ENCODE measurements around the gene VAV2. TPM values are rescaled to one million over a fixed set of nuclear protein-coding genes. Genes with fewer than 3 reads are reported as not detected.

The VAV2 gene
- polyA plus RNA-seq, 1 of the 3 experiments (the other 2 are of a cell fraction) = 14.9 TPM

DNA sequence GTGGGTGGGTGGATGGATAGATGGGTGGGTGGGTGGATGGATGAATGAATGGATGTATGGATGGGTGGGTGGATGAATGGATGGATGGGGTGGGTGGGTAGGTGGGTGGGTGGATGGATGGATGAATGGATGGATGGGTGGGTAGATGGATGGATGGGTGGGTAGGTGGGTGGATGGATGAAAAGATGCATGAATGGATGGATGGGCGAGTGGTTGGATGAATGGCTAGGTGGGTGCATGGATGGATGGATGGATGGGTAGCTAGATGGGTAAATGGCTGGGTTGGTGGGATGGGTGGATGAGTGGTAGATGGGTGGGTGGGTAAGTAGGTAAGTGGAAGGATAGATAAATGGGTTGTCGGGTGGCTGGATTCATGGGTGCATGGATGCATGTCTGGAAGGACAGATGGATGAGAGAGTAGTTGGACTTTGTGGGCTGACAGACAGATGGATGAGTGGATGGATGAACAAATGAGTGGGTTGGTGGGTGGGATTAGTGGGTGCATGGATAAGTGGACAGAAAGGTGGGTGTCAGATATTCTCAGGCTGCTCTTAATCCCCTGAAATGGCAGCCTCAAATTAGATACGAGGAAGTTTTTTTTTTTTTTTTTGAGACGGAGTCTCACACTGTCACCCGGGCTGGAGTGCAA lies 153.1 kb downstream of the VAV2 start:
- Histone ChIP-seq H3K79me2 (ENCODE audit: insufficient read depth) (peaks cover 55% of the 10 kb centered on the region; the same call in 1 of the 2 replicates), H3F3A (replicated peaks; ENCODE audit: insufficient read depth) (no peaks in the 10 kb centered on the region), H3K4me2 (no peak overlapping the region), H3K9me2 (no peaks in the 10 kb centered on the region), H4K20me1 (ENCODE audit: insufficient read depth) (0 out of 2 replicates have a peak, but pooled peaks cover 23% of the 10 kb centered on the region), H3K27me3 (ENCODE audit: insufficient read depth) (no peaks in the 10 kb centered on the region), H3K9me3 (no peaks in the 10 kb centered on the region), H3K27ac (ENCODE audit: low read depth in 2 of 2, low read length in 1 of 2) (no peak overlapping the region), H3K36me3 (replicated peaks in 1 of 2; ENCODE audit: control insufficient read depth in 1 of 2, insufficient read depth in 2 of 2, low read length in 1 of 2) (no peaks in the 10 kb centered on the region), H2AFZ (ENCODE audit: low read depth) (no peak overlapping the region), H3K4me1 (ENCODE audit: control insufficient read depth in 1 of 2, insufficient read depth in 2 of 2, low read depth in 1 of 2, low read length in 1 of 2) (peaks cover 0 to 59% of the 10 kb centered on the region in 2 experiments; a peak in 2 of 4 replicates), H3K9ac (no peak overlapping the region), H3K4me3 (ENCODE audit: low read depth in 2 of 2, low read length in 1 of 2) (no peak overlapping the region)
- WGBS (ENCODE audit: low lambda C conversion rate) = 100% methylated on average over 5 of the region's 5 CpGs
- no peak for DNase-seq
- POLR2A ChIA-PET = interaction anchor here (1.4 kb wide), 1 partner anchor 31 kb away, joined by 4 read pairs; no protein-coding TSS in a partner anchor
- CTCF ChIA-PET = interaction anchor here (0.8 to 2.4 kb wide), 3 partner anchors 13 to 156 kb away, joined by 3 to 19 read pairs (median 5); no protein-coding TSS in a partner anchor
- no peak for TF ChIP-seq PBX3 (IDR thresholded peaks at IDR 0.05)
- TF ChIP-seq TEAD4 (IDR thresholded peaks at IDR 0.05; ENCODE audit: borderline replicate concordance, insufficient read depth) = no peak
- no peak for TF ChIP-seq EP300 (IDR thresholded peaks at IDR 0.05; ENCODE audit: borderline replicate concordance in 1 of 2, low read depth in 1 of 2, low read length in 1 of 2)
- TF ChIP-seq RCOR1 (IDR thresholded peaks at IDR 0.05; ENCODE audit: low read length) = no peak
- no peak for TF ChIP-seq EZH2phosphoT487 (IDR thresholded peaks at IDR 0.05; ENCODE audit: borderline replicate concordance, low read depth)
- TF ChIP-seq JUND (IDR thresholded peaks at IDR 0.05) = no peak
- TF ChIP-seq, protein P1, sequence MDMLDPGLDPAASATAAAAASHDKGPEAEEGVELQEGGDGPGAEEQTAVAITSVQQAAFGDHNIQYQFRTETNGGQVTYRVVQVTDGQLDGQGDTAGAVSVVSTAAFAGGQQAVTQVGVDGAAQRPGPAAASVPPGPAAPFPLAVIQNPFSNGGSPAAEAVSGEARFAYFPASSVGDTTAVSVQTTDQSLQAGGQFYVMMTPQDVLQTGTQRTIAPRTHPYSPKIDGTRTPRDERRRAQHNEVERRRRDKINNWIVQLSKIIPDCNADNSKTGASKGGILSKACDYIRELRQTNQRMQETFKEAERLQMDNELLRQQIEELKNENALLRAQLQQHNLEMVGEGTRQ (IDR thresholded peaks at IDR 0.05; ENCODE audit: borderline replicate concordance, low read depth, low read length) = no peak
- TF ChIP-seq RFX5 (IDR thresholded peaks at IDR 0.05; ENCODE audit: low read length) = no peak
- no peak for TF ChIP-seq RXRA (IDR thresholded peaks at IDR 0.05; ENCODE audit: borderline replicate concordance, low read depth)
- no peak for TF ChIP-seq SMC3 (IDR thresholded peaks at IDR 0.05; ENCODE audit: low read depth, low read length)

DNA sequence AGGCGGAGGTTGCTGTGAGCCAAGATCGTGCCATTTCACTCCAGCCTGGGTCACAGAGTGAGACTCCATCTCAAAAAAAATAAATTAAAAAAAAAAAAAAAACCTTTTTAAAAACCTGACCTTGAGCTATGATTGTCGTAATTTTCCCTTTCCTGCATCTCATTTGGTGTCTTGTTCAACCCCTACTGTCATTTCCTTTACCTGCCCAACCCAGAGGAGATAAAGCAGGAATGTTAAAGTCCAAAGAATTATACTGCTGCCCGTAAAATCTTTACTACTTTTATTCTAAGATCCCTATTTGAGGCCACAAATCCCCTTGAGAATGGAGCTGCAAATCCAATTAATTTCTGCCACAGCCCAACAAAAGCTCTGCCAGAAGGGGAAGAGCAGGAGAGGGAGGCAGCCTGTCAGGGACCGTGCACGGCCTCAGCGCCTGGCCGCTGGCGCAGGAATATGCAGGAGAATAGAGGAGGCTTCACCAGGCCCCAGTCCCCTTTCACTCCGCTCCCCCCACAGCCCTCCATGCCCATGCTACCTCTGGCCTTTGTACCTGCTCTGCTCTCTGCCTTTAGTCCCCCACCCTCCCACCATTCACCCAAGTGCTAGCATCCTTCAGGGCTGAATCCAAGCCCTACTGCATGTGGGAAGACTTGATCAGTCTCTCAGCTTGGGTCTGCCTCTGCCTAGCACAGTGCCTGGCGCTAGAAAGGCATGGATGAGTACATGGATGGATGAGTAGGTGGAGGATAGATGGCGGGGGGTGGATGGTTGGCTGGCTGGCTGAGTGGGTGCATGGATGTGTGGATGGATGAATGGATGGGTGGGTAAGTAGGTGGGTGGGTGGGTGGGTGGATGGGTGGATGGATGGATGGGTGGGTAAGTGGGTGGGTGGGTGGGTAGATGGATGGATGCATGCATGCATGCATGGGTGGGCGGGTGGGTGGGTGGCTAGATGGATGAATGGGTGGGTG lies 154.2 kb downstream of the VAV2 start:
- Histone ChIP-seq H3K9me3 (no peaks in the 10 kb centered on the region), H3K4me3 (ENCODE audit: low read depth in 2 of 2, low read length in 1 of 2) (no peak overlapping the region), H3K4me2 (no peak overlapping the region), H3F3A (replicated peaks; ENCODE audit: insufficient read depth) (no peaks in the 10 kb centered on the region), H3K36me3 (replicated peaks in 1 of 2; ENCODE audit: control insufficient read depth in 1 of 2, insufficient read depth in 2 of 2, low read length in 1 of 2) (peaks cover 0 to 3% of the 10 kb centered on the region in 2 experiments), H3K27ac (ENCODE audit: low read depth in 2 of 2, low read length in 1 of 2) (0 out of 4 replicates have a peak overlapping the region, but pooled peaks of 1 of the 2 experiments have one; percentile 9), H3K4me1 (ENCODE audit: control insufficient read depth in 1 of 2, insufficient read depth in 2 of 2, low read depth in 1 of 2, low read length in 1 of 2) (peaks cover 0 to 62% of the 10 kb centered on the region in 2 experiments; a peak in 2 of 4 replicates), H3K27me3 (ENCODE audit: insufficient read depth) (no peaks in the 10 kb centered on the region), H3K9me2 (no peaks in the 10 kb centered on the region), H3K79me2 (ENCODE audit: insufficient read depth) (peaks cover 45% of the 10 kb centered on the region; the same call in 1 of the 2 replicates), H4K20me1 (ENCODE audit: insufficient read depth) (0 out of 2 replicates have a peak, but pooled peaks cover 23% of the 10 kb centered on the region), H3K9ac (no peak overlapping the region), H2AFZ (ENCODE audit: low read depth) (no peak overlapping the region)
- no peak for TF ChIP-seq RXRA (IDR thresholded peaks at IDR 0.05; ENCODE audit: borderline replicate concordance, low read depth)
- no peak for TF ChIP-seq SMC3 (IDR thresholded peaks at IDR 0.05; ENCODE audit: low read depth, low read length)
- TF ChIP-seq RCOR1 (IDR thresholded peaks at IDR 0.05; ENCODE audit: low read length) = no peak
- no peak for TF ChIP-seq ELF1 (IDR thresholded peaks at IDR 0.05)
- no peak for TF ChIP-seq NFIC (IDR thresholded peaks at IDR 0.05; ENCODE audit: borderline replicate concordance)
- TF ChIP-seq JUND (IDR thresholded peaks at IDR 0.05) = no peak
- TF ChIP-seq TCF12 (IDR thresholded peaks at IDR 0.05) = no peak
- TF ChIP-seq NRF1 (IDR thresholded peaks at IDR 0.05; ENCODE audit: low read depth, low read length) = no peak
- CTCF ChIA-PET = interaction anchor here (0.7 to 1.9 kb wide), 3 partner anchors 44 to 156 kb away, joined by 3 to 10 read pairs (median 5); no protein-coding TSS in a partner anchor
- POLR2A ChIA-PET = interaction anchor here (1.0 kb wide), 1 partner anchor 32 kb away, joined by 3 read pairs; no protein-coding TSS in a partner anchor
- no peak for DNase-seq
- 95% methylated on average over 13 of the region's 13 CpGs for WGBS (ENCODE audit: low lambda C conversion rate)

Measured in SK-N-SH (cell line).